Muscle of back (tissue), 11 donors: ENCODE results near the gene VPS52. TPM values are rescaled to one million over a fixed set of nuclear protein-coding genes. Genes with fewer than 3 reads are reported as not detected.

Experiments
- DNase-seq, 3 donors: peaks; one replicate each; pipeline versions ENCODE4 v3.0.0 to v3.0.0-alpha.2; 2013
- polyA plus RNA-seq, 10 donors: library from polyadenylated mRNA; unstranded; fragments of 120-200 nt; gene quantifications; one replicate each; pipeline ENCODE4 v1.2.1, GENCODE V29; 2013; ENCODE audit not compliant: insufficient read length in 10 of 10

VPS52 gene
- polyA plus RNA-seq, 10 donors, result 27.6 to 54.6 (median 37.1) TPM

DNA sequence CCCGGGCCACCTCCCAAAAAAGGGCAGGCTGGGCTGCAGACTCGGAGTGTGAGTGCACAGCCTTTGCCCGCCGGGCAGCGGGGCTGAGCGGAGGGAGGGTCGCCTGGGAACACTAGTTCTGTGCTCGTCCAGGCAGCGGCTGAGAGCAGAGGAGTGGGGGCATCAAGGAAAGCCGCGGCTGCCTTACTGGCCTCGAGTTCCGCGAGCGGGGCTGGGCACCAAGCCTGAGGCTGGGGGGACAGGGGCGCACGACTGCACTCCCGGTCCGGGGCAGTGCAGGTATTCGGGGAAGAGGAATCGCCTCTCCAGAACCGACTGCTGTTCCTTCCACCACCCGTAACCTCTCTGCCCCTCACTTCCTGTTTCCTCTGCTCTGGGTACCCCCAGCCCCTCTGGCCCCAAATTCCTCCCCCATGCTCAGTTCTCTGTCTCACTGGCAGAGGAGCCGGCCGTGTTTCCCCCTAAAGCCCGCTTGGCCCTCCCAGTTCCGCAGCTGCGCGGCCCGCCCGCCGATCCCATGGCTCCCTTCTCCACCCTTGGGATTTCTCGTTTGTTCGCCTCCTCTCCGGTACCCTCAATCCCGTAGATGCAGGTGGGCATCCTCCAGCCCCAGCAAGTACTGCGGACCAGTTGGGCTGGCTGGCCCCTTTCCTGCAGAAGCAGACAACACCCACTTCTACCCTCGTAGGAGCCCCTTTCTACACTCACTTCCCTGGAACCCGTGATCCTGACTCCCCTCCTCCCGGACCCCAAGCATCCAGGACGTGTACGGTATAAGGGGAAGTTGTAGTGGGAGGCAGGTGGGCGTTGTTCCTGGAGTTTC lies 58.3 kb downstream of the VPS52 start:
- peak in 1 of 3 donors; percentile 75 for DNase-seq

DNA sequence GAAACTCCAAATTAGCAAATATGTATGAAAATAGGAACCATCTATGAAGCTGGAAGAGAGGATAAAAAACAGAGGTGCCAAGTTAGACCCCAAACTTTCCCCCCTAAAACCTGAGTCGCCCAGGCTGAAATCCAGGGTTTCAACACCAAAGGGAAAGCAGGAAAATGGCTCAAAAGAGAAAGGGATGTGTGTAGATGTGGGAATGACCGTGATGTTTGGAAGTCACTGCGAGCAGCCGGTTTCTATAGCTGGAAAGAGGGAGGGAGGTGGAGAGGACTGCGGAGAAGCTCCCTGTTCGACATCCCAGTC lies 58.9 kb downstream of the VPS52 start:
- no peak for DNase-seq

DNA sequence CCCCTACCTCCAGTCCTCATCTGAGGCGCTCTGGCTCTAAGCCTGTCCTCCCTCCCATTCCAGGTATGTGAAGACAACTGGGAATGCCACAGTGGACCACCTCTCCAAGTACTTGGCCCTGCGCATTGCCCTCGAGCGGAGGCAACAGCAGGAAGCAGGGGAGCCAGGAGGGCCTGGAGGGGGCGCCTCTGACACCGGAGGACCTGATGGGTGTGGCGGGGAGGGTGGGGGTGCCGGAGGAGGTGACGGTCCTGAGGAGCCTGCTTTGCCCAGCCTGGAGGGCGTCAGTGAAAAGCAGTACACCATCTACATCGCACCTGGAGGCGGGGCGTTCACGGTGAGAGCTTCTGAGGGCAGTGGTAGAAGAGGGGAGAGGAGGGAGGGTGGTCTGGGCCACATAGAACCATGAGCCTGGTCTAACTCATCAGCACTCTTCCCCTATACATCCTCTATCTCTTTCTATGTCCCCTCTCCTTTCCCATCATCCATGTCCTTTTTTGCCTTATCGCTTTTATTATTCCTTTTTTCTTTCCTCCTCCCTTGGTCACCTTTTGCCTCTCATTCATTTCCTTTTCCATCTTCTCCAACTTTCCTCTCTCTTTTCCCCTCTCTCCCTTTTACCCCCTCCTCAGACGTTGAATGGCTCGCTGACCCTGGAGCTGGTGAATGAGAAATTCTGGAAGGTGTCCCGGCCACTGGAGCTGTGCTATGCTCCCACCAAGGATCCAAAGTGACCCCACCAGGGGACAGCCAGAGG lies 59.8 kb downstream of the VPS52 start:
- DNase-seq, result no peak

DNA sequence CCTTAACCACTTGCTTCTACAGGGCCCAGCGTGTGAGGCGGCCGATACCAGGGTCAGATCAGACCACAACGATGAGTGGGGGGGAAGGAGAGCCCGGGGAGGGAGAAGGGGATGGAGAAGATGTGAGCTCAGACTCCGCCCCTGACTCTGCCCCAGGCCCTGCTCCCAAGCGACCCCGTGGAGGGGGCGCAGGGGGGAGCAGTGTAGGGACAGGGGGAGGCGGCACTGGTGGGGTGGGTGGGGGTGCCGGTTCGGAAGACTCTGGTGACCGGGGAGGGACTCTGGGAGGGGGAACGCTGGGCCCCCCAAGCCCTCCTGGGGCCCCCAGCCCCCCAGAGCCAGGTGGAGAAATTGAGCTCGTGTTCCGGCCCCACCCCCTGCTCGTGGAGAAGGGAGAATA lies 60.5 kb downstream of the VPS52 start:
- DNase-seq, result no peak

DNA sequence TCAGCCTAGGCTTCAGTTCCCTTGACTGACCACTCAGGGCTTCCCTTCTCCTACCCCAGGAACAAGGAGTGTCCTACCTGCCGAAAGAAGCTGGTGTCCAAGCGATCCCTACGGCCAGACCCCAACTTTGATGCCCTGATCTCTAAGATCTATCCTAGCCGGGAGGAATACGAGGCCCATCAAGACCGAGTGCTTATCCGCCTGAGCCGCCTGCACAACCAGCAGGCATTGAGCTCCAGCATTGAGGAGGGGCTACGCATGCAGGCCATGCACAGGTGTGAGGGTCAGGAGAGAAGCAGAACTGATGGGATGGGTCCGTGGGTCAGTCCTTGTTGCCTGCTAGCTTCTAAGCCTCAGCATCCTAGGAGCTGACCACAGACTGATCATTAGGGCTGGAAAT lies 61.8 kb downstream of the VPS52 start:
- DNase-seq, result no peak

DNA sequence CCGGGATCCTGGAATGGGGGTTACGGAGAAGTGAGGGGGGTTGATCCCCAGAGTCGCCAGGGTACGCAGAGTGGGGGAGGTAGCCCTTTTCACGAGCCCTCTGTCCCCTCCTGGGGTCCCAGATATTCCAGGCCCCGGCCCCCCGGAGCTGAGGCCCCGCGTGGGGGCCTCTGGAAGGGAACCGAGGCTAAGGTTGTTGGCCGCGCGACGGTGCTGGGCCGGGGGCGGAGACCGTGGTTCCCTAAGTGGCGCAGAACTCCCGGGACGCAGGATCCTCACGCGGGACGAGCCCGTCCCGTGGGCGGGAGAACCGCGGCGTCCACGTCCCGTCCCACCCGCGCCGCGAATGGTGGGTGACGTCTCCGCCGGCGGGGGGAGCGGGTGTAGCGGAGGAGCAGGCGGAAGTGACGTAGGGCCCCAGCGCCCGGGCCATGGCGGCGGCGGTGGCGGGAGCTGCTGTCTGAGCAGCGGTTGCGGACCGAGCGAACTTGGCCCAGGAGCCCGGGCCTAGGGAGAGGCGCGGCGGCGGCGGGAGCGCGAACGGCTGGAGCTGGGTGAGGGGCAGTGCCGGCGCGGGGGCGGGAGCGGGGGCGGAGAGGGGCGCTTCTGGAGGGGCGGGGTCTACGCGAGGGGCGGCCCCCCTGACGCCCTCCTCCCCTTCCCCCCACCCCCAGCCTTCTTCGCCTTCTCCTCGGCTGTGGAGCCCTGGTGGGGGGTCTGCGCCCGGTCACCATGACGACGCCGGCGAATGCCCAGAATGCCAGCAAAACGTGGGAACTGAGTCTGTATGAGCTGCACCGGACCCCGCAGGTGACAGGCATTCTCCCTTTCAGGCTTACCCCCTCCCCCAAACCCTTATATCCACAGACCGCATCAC lies 63.3 kb downstream of the VPS52 start, which contains the start of gene RING1:
Gene RING1 (plus strand): TSS at position 410 of the 877 bp plus-strand sequence. CDS start 323 bp downstream, at position 733.
- DNase-seq, result peak; percentile 75 to 96 (median 89)

DNA sequence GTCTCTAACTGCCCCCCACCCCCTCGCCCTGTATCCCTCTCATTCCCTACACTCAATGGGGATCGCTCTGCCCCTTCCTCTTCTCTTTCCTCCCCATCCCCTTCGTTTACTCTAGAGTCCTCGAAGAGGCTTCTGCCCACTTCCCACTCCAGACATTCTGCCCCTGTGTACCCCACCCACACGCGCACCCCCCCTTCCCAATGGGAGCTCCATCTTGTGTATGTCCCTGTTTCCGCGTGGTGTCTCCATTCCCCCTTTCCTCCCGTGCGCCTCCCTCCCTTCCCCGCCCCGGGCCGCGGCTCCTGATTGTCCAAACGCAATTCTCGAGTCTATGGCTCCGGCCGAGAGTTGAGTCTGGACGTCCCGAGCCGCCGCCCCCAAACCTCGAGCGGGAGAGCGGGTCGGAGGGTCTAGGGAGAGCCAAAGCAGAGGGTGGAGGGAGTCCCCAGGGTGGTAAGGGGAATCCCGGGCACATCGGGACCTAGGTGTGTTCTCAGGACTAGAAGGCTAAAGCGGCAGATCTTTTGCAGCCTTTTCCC lies 64.1 kb downstream of the VPS52 start:
- DNase-seq, result peak; percentile 41 to 89 (median 68)

DNA sequence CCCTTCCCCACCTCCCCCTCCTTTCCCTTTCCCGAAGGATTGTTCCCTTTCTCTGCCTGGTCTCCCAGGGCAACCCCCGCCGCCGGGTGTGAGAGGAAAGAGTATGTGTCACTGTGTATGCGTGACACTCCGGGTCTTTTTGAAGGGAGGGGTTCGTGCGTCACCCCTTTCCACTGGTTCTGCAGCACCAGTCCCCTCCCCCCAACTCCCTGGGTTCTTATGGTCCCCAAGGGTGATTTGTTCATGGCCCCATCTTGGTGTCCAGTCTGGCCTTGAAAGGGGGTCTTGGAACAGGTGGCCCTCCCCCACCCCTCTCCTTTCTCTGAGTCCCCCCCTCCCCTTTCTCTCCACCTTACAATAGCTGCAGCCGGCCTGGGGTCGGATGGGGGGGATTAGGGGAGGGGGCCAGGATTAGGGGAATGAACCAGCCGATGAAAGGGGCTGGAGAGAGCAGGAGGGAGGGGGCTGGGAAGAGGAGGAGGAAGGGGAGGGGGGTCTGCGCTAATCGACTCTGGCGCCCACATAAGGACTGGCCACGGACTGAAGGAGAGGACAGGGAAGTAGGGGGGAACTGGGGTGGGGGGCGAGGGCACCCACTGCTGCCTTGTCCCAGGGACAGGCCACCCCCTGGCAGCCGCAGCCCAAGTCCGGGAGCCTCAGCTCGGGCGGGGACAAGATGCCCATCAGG lies 64.7 kb downstream of the VPS52 start:
- no peak for DNase-seq

DNA sequence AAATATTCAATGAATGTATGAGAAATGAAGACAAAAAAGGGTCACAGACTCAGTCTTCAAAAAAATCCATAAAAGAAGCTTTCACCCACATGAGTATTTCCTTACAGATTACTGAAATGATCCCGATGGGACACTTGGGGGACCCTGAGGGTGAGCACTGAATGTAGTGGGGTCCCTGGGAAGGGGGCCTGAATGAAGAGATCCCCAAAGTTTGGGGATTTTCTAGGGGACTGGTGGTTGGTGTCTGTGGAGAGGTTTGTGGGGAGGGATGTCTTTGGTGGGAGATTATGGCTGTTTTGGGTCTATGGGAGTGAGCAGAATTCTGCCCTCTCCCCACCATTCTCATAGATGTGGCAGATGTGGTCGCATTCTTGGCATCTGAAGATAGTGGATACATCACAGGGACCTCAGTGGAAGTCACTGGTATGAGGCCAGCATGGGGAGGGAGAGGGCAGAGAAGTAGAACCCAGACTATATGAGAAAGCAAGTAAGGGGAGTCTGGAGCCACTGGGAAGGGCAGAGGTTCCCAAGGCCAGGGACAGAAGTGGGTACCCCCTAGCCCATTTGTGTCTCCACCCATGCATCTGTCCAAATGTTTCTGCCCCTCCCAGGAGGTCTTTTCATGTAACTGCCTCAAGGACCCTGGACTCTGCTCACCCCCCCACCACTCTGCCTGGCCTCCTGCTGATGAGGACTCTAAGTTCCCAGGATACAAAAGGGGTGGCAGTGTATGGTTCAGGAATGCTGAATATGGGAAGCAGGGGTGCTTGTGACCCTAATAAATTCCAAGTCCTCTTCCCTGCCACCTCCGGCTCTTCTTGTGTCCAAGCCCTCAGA lies 65.4 kb downstream of the VPS52 start:
- DNase-seq, result no peak

DNA sequence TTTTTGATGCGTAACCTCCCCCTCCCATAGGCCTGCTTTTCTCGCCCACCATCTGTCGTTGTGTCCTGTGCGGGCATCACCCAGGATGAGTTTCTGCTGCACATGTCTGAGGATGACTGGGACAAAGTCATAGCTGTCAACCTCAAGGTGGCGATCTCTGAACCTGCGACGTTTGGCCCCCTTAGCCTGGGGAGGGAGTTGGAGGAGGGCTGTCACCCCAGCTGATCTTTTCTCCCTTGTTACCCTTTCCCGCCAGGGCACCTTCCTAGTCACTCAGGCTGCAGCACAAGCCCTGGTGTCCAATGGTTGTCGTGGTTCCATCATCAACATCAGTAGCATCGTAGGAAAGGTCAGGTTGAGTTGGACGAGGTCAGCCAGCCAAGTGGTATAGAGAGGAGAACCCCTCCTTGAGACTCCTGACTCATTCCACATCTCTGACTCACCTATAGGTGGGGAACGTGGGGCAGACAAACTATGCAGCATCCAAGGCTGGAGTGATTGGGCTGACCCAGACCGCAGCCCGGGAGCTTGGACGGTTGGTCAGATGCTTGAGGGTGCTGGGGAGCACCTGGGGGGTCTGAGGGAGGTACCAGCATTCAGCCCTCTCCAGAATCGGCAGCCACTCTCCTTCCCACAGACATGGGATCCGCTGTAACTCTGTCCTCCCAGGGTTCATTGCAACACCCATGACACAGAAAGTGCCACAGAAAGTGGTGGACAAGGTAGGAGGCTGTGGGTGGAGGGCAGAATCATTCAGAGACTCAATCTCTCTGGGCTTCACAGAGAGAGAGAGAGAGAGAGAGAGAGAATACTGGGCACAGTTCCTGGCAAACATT lies 66.3 kb downstream of the VPS52 start:
- no peak for DNase-seq

DNA sequence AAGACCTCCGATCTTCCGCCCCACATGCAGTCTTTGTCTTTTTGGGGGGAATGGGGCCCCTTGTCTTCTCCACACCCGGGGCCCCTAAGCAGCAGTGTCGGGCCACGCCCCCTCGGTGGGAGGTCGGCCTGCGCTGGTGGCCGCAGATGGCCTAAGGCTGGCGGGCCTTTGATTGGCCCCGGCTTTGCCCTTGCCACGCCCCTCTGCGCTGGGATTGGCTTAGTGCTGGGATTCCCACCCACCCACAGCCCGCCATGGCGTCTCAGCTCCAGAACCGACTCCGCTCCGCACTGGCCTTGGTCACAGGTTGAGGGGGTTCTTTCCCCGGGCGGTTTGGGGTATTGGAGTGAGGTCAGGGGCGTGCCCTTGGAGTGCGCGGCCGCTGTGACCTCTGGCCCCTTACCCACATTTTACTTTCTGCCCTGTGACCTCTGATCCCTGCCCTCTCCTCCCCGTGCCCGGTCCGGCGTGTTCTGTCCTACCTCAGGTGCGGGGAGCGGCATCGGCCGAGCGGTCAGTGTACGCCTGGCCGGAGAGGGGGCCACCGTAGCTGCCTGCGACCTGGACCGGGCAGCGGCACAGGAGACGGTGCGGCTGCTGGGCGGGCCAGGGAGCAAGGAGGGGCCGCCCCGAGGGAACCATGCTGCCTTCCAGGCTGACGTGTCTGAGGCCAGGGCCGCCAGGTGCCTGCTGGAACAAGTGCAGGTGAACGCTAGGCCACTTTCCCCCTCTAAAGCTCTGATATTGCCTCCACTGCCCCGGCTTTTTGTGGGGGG lies 67.1 kb downstream of the VPS52 start, which contains the start of gene HSD17B8:
Gene HSD17B8 (plus strand): TSS at position 241 of the 776 bp plus-strand sequence. CDS start 14 bp downstream, at position 255.
- DNase-seq, result peak; percentile 91 to 96 (median 93)

DNA sequence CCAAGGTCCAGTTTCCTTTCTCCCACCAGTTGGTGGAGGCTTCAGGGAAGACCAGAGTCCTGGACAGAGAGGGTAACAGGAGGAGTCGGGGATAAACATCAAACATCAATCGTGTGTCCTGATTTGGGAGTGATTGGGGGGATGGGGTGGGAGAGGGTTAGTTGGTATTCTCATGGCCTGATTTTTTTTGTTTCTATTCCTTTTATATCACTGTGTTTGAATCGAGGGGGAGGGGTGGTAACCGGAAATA lies 67.6 kb downstream of the VPS52 start:
- no peak for DNase-seq

DNA sequence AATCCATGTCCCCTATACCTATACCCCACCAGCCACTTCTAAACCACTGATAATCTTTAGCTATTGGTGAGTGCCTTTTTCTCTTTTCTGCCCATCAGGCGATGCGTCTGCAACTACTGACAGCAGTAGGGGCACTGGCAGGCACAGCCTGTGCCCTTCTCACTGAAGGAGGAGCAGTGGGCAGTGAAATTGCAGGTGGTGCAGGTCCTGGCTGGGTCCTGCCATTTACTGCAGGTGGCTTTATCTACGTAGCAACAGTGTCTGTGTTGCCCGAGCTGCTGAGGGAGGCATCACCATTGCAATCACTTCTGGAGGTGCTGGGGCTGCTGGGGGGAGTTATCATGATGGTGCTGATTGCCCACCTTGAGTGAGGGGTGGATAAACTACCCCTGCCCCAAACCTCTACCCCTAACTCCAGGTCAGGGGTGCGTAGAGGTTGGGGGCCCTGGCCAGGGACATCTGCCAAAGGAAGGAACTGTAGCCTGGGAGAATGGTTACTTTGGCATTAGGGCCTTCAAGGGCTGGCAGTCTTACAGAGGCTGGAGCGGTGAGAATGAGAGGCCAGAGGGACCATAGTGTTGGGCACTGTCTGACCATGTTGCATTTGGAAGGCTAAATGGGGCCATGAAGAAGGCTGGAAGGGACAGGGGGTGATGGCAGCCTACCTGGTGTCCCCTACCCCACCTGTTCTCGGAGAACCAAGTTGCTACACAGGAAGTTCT lies 68.1 kb downstream of the VPS52 start:
- DNase-seq, result peak in 1 of 3 donors; percentile 22

DNA sequence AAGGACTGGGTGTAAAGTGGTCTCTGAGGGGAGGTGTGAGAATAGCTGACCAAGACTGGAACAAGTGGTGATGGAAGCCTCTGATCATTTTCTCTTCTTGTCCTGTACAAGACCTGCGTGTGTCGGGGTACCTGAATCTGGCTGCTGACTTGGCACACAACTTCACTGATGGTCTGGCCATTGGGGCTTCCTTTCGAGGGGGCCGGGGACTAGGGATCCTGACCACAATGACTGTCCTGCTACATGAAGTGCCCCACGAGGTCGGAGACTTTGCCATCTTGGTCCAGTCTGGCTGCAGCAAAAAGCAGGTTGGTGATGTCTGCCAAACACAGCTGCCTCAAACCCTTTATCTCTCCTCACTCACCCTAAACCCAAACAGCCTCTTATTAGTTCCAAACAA lies 68.9 kb downstream of the VPS52 start:
- no peak for DNase-seq

DNA sequence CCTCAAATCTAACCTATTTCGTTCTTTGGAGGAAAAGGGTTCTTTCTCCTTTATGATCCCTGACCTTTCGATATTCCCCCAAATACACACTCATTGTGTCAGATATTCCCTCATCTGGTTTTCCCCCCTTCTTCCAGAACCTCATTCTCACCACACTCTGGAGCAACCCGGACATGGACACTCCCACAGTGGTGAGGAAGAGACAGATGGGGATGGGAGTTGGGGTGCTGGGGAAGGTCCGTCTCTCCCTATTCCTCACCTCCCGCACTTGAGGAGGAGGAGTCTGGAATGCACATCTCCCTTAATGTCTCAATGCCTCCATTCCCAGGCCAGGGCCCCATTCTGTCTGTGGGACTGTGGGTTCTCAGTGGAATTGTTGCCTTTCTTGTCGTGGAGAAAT lies 69.7 kb downstream of the VPS52 start:
- DNase-seq, result no peak

DNA sequence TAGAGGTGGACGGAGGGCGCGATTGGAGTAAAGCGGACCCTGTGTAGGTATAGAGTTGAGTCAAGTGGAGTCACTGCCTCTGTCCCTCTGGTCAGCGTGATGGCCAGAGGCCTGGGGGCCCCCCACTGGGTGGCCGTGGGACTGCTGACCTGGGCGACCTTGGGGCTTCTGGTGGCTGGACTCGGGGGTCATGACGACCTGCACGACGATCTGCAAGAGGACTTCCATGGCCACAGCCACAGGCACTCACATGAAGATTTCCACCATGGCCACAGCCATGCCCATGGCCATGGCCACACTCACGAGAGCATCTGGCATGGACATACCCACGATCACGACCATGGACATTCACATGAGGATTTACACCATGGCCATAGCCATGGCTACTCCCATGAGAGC lies 70.5 kb downstream of the VPS52 start:
- no peak for DNase-seq
